Thyroid gland (tissue), 4 donors: Measurements from ENCODE around the gene DYNC2LI1. TPM values are rescaled to one million over a fixed set of nuclear protein-coding genes. Genes with fewer than 3 reads are reported as not detected.

Source experiments
- DNase-seq, 2 donors: peaks; one replicate each; pipeline ENCODE4 v3.0.0-alpha.2; 2019
- H3K27ac ChIP-seq, 3 donors: fragments of 200-600 bp; sonication (generic); 1 replicate in 2 of 3; 2 replicates in 1 of 3; pipeline ENCODE4 v1.5.1; 2016 to 2019; ENCODE audit warnings: mild to moderate bottlenecking in 1 of 3, moderate library complexity in 1 of 3
- H3K27me3 ChIP-seq: fragments of 200-600 bp; sonication (generic); one replicate; pipeline ENCODE4 v1.5.1; 2019
- H3K36me3 ChIP-seq, 2 donors: fragments of 200-600 bp; sonication (generic); one replicate each; pipeline ENCODE4 v1.5.1; 2016 to 2019
- H3K4me1 ChIP-seq, 2 donors: fragments of 200-600 bp; sonication (generic); one replicate each; pipeline ENCODE4 v1.5.1; 2017 to 2019
- H3K4me3 ChIP-seq, 3 donors: fragments of 200-600 bp; sonication (generic); replicated peaks in 1 of 3; 1 replicate in 2 of 3; 2 replicates in 1 of 3; pipeline ENCODE4 v1.5.1; 2016; ENCODE audit warnings: mild to moderate bottlenecking in 1 of 3
- H3K9me3 ChIP-seq: fragments of 200-600 bp; sonication (generic); one replicate; pipeline ENCODE4 v1.5.1; 2017
- POLR2A ChIP-seq, 2 donors: fragments of 450-650 bp; IDR thresholded peaks; one replicate each; pipeline ENCODE4 v1.6.1; 2017; ENCODE audit warnings: antibody characterized with exemption in 2 of 2, mild to moderate bottlenecking in 2 of 2, moderate library complexity in 1 of 2
- WGBS, 2 donors: methylation state at CpG; one replicate each; pipeline ENCODE4 v1.1.5; 2017; 5-methylcytosine and 5-hydroxymethylcytosine counted together
- intact Hi-C: fragments of 100-400 bp; cut with DNase I; formaldehyde crosslinking; loops from one replicate; pipeline ENCODE4 v1.15.1; 2023
- total RNA-seq, 4 donors: library from RNA; depleted of rRNA; stranded (reverse); fragments of >200 nt; gene quantifications; one replicate each; pipeline ENCODE4 v1.2.3, GENCODE V29; 2016
- TF ChIP-seq, protein P1 (sequence below), 6 experiments: fragments of 200-600 bp in 3 of 6; fragments of 450-650 bp in 3 of 6; sonication (generic) in 3 of 6; IDR thresholded peaks; one replicate each; pipeline ENCODE4 v1.5.1; 2016 to 2019; ENCODE audit warnings: antibody characterized with exemption in 6 of 6, mild to moderate bottlenecking in 2 of 6, inconsistent platforms in 1 of 6, moderate library complexity in 1 of 6

The DYNC2LI1 gene
- total RNA-seq, 4 donors from 2014 or later: 37.7 to 55.0 (median 45.2) TPM

GRCh38 chr2:43798300-43798699, 24.5 kb downstream of the DYNC2LI1 start:
- Histone ChIP-seq H3K4me1 (no peaks in the 10 kb centered on the region), H3K4me3 (no peak overlapping the region), H3K27ac (no peak overlapping the region), H3K27me3 (no peaks in the 10 kb centered on the region), H3K36me3 (peaks cover 4% of the 10 kb centered on the region in 2 donors), H3K9me3 (no peaks in the 10 kb centered on the region)
- no peak for DNase-seq
- WGBS, 2 donors: 77 to 81% methylated on average over 4 of the region's 4 CpGs
- no peak for TF ChIP-seq POLR2A (IDR thresholded peaks at IDR 0.05)
- TF ChIP-seq, protein P1, sequence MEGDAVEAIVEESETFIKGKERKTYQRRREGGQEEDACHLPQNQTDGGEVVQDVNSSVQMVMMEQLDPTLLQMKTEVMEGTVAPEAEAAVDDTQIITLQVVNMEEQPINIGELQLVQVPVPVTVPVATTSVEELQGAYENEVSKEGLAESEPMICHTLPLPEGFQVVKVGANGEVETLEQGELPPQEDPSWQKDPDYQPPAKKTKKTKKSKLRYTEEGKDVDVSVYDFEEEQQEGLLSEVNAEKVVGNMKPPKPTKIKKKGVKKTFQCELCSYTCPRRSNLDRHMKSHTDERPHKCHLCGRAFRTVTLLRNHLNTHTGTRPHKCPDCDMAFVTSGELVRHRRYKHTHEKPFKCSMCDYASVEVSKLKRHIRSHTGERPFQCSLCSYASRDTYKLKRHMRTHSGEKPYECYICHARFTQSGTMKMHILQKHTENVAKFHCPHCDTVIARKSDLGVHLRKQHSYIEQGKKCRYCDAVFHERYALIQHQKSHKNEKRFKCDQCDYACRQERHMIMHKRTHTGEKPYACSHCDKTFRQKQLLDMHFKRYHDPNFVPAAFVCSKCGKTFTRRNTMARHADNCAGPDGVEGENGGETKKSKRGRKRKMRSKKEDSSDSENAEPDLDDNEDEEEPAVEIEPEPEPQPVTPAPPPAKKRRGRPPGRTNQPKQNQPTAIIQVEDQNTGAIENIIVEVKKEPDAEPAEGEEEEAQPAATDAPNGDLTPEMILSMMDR (IDR thresholded peaks at IDR 0.05): peak in 1 of 6 experiments; percentile 15
- intact Hi-C loops: no loop called here

DNA sequence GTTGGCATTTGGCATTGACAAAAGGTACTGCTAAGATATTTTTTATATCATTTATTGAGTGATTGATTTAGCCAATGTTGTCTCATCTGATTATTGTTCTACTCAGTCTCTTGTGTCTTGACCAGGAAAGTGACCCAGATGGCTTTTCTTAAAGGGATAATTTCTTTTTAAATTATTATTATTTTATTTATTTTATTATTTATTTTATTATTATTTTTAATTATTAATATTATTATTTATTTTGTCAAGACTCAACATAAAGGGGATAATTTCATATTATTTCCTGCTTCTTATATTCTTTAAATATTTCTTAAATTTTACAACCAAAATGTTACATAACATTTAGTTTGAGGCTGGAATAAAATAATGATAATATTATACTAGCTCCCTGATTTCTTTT, 27.1 kb downstream of the DYNC2LI1 start:
- no peak for DNase-seq
- intact Hi-C loops: no loop called here
- no peaks in the 10 kb centered on the region for H3K27me3 ChIP-seq
- H3K9me3 ChIP-seq: no peaks in the 10 kb centered on the region
- H3K27ac ChIP-seq: no peak overlapping the region
- H3K4me3 ChIP-seq: no peak overlapping the region
- TF ChIP-seq POLR2A (IDR thresholded peaks at IDR 0.05): no peak
- TF ChIP-seq, protein P1 (IDR thresholded peaks at IDR 0.05): no peak
- H3K4me1 ChIP-seq: no peaks in the 10 kb centered on the region
- H3K36me3 ChIP-seq: peaks cover 0 to 8% of the 10 kb centered on the region in 2 donors

- no peaks in the 10 kb centered on the region for H3K4me1 ChIP-seq
- H3K4me3 ChIP-seq: no peak overlapping the region
- no peaks in the 10 kb centered on the region for H3K9me3 ChIP-seq
- TF ChIP-seq, protein P1 (IDR thresholded peaks at IDR 0.05): no peak
- no peak for TF ChIP-seq POLR2A (IDR thresholded peaks at IDR 0.05)
- intact Hi-C loops: no loop called here
- DNase-seq: no peak
- H3K36me3 ChIP-seq: peaks cover 0 to 14% of the 10 kb centered on the region in 2 donors
- no peaks in the 10 kb centered on the region for H3K27me3 ChIP-seq
- no peak overlapping the region for H3K27ac ChIP-seq
- WGBS, 2 donors: 91 to 92% methylated on average over 2 of the region's 2 CpGs
Observed at GRCh38 chr2:43802135-43802534, 28.3 kb downstream of the DYNC2LI1 start.

GRCh38 chr2:43803113-43803512, 29.3 kb downstream of the DYNC2LI1 start:
- Histone ChIP-seq H3K9me3 (no peaks in the 10 kb centered on the region), H3K4me1 (no peaks in the 10 kb centered on the region)
- intact Hi-C loops: no loop called here

GRCh38 chr2:43806719-43807031, 32.8 kb downstream of the DYNC2LI1 start:
- H3K27ac ChIP-seq: no peak overlapping the region
- H3K4me1 ChIP-seq: no peaks in the 10 kb centered on the region
- 91 to 94% methylated on average over 2 of the region's 2 CpGs for WGBS, 2 donors
- H3K36me3 ChIP-seq: peaks cover 7 to 36% of the 10 kb centered on the region in 2 donors
- no peaks in the 10 kb centered on the region for H3K9me3 ChIP-seq
- no peaks in the 10 kb centered on the region for H3K27me3 ChIP-seq
- TF ChIP-seq, protein P1 (IDR thresholded peaks at IDR 0.05): no peak
- TF ChIP-seq POLR2A (IDR thresholded peaks at IDR 0.05): no peak
- H3K4me3 ChIP-seq: no peak overlapping the region
- DNase-seq: no peak
- intact Hi-C loops: no loop called here

More at GRCh38 chr2:43803113-43803512, 29.3 kb downstream of the DYNC2LI1 start:
- TF ChIP-seq POLR2A (IDR thresholded peaks at IDR 0.05): no peak
- TF ChIP-seq, protein P1 (IDR thresholded peaks at IDR 0.05): no peak
- Histone ChIP-seq H3K27me3 (no peaks in the 10 kb centered on the region), H3K4me3 (no peak overlapping the region), H3K36me3 (peaks cover 0 to 16% of the 10 kb centered on the region in 2 donors), H3K27ac (no peak overlapping the region)
- WGBS, 2 donors: 89 to 92% methylated on average over 1 of the region's 1 CpG
- no peak for DNase-seq
